Measurements from ENCODE around the gene ZNRD2.

DNA sequence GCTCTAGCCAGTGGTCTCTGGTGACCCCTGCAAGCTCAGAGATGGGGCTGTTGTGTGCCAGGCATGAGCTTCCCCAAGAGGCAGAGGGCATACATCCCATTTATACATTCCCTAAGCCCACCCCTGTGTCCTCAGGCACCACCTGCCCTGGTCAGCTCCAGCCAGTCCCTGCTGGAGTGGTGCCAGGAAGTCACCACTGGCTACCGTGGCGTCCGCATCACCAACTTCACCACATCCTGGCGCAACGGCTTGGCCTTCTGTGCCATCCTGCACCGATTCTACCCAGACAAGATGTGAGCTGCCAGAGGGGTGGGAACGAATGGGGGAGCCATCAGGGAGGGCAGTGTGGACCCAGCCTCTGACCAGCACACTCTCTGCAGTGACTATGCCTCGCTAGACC, 13.8 kb downstream of the ZNRD2 start:
- TF ChIP-seq, protein P1, sequence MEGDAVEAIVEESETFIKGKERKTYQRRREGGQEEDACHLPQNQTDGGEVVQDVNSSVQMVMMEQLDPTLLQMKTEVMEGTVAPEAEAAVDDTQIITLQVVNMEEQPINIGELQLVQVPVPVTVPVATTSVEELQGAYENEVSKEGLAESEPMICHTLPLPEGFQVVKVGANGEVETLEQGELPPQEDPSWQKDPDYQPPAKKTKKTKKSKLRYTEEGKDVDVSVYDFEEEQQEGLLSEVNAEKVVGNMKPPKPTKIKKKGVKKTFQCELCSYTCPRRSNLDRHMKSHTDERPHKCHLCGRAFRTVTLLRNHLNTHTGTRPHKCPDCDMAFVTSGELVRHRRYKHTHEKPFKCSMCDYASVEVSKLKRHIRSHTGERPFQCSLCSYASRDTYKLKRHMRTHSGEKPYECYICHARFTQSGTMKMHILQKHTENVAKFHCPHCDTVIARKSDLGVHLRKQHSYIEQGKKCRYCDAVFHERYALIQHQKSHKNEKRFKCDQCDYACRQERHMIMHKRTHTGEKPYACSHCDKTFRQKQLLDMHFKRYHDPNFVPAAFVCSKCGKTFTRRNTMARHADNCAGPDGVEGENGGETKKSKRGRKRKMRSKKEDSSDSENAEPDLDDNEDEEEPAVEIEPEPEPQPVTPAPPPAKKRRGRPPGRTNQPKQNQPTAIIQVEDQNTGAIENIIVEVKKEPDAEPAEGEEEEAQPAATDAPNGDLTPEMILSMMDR (IDR thresholded peaks at IDR 0.05; ENCODE audit: insufficient read depth, low read length, poor library complexity, severe bottlenecking) = no peak
- TF ChIP-seq EZH2phosphoT487 (conservative IDR thresholded peaks at IDR 0.05; ENCODE audit: low read length) = no peak
